OCI-M2 (cell line): ENCODE results near the gene SMARCD3.

Source experiments
- DNase-seq: peaks from one replicate; lab custom pipeline; 2025; ENCODE audit not compliant: unreplicated experiment; lab: John Stamatoyannopoulos, UW

The SMARCD3 gene

DNA sequence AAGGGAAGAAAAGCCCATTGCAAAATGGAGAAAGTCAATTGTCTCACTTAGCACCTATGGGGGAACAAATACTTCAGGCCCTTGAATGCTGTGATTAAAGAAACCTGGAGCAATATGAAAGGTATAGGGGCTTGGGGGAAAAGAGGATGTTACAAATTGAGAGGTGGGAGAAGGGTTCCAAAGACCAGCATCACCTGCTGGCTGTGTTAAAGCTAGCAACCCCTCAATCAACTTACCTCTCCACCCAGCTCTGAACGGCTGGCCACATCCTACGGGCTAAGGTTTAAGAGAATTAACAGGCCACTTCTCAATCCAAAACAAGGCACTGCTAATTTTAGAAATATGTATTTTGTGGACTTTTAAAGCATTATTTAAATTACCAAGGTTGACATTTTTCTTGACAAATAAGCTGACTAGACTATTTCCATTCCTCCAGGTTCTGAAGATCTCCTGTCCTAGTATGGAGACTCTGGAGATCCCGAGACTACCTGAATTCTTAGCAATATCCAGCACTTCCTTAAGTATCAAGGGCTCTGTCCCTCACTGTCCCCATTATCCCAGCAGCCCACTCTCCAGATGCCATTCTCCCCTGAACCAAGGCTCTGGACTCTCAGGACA is 37.2 kb downstream of the SMARCD3 start:
- no peak for DNase-seq

DNA sequence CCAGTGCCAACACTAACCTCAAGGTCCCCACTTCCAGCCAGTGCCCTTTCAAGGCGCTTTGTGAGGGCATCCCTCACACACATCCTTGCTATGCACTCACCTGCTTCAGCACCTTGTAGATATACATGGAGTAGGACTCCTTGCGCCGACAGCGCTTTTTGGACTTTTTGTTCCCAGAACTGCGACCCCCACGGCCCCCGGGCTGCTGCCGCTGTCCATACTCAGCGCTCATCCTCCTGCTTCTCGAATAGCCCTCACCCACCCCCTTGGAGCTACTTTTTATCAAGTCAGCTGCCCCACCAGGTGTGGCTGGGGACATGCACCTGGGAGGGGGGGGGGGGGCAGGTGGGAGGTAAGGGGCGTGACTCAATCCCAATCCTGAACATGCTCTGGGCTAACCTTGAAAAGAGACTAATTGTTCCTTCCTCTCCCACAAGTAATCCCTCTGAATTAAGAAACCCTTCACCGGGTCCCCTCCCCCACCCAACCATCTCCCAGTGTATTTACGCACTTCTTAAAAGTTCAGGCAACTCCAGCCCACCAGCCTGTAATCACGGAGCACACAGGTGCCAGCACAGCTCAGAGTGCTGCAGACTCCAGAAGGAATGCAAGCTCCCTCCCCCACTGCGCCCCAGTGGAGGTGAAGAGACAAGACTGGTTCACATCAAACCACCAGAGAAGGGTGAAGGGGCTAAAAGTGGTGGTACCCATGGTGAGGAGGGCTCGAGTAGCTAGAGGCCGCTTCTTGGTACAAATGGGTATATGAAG is 38.2 kb downstream of the SMARCD3 start, which contains the start of gene H2BK1:
H2BK1 (minus strand) TSS at position 402 of the 768 bp plus-strand sequence; CDS start at position 232, 170 bp downstream.
- DNase-seq = no peak

DNA sequence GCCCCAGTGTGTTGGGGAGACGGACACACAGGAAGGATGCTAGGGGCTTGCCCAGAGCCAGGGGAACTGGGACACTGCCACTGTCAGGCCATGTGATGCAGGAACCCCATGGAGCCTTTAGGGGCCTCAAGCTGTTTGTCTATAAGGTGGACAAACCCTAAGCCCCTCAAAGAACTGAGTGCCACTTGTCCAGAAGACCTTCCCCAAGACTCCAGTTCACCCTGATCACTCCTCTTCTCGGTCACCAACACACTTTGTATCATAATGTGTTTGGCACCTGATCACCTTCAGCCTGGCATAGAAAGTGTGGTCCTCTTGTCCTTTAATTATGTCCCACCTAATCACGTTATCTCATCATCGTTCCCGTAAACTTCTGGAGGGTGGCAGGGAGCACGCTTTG is 38.9 kb downstream of the SMARCD3 start:
- DNase-seq = no peak

DNA sequence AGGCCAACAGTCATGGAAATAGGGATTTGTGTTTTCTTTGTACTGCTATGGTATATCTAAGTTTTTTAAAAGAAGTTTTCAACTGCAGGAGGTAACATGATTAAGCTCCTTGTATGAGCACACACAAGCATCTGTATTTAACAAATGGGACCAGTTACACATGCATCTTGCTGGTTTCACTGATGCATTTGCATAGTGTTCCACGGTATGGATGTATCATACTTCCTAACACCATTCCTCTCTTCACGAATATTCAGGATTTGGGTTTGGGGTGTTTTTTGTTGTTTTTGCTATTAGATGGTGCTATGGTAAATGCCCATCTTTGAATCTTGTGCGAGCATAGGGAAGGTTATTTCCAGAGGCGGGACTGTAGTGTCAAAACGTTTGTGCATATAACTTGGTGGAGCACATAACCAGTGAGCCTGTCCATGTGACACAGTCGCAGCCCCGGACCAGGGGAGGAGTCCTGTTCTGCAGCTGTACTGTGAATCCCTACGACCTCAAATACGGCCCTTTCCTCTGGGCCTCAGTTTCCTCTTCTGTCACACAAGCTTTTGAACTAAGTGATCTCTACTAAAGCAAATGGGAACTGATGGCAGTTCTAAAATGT is 40.1 kb downstream of the SMARCD3 start:
- no peak for DNase-seq

DNA sequence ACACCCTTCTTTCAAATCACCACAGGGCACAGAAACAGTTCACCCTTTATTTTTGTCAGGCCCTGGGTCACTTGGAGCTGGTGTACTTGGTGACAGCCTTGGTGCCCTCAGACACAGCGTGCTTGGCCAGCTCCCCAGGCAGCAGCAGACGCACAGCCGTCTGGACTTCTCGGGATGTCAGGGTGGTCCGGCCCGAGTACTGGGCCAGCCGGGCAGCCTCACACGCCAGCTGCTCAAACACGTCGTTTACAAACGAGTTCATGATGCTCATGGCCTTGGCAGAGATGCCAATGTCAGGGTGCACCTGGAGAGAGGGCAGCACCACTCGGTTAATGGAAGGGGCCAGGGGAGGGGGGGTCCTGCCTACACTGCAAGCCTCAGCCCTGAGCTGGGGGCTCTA is 40.7 kb downstream of the SMARCD3 start:
- DNase-seq = no peak

DNA sequence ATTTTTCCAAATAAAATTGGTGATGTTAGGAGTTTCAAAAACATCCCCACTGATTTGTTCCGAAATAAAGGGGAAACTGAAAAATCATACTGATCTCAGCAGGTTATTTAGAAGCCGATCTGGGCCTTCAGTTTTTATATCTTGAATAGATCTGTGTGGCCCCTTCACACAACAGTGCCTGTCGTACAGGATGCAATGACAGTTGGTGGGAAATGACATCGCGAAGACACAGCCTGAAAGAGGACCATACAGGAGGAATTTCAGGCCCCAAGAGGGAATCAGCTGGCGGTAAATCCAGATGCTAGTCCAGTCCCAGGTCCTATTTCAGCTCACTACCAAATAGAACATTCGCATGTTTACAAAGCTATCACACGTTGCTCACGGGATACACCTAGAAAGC is 41.2 kb downstream of the SMARCD3 start:
- DNase-seq = no peak

DNA sequence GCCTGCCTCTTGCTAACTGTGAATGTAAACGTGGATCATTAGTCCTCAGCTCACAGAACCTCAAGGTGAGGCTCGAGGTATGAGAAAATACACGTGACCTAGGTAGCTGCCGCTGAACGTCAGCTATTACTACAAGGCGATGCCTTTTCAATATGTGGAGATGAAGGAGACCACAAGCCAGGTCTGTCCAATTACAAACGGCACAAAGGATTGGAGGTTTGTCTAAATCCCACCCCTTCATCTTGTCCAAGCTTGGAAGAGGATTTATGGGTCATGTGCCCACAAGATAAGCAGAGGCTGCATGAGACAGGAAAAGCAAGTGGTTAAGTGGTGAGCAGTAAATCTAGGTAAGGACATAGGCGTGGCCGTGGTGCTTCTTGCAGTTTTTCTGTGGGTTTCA is 41.6 kb downstream of the SMARCD3 start:
- no peak for DNase-seq

DNA sequence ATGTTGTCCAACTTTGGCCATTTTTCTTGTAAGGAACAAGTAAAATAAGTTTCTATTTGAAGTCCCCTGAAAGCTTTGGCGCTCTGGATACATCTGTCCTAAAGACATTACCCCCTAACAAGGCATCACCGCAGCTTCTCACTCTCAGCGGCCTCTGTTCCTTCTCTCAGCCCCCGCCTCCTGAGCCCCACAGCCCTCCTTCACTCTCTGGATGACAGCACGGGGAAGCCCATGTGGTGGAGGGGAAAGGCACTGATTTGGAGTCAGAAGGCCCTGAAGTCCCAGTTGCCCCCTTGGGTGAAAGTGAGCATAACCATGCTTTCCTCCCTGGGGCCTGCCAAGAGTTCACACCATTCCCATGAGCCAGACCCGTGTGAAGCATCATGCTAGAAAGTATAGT is 42.8 kb downstream of the SMARCD3 start:
- no peak for DNase-seq

DNA sequence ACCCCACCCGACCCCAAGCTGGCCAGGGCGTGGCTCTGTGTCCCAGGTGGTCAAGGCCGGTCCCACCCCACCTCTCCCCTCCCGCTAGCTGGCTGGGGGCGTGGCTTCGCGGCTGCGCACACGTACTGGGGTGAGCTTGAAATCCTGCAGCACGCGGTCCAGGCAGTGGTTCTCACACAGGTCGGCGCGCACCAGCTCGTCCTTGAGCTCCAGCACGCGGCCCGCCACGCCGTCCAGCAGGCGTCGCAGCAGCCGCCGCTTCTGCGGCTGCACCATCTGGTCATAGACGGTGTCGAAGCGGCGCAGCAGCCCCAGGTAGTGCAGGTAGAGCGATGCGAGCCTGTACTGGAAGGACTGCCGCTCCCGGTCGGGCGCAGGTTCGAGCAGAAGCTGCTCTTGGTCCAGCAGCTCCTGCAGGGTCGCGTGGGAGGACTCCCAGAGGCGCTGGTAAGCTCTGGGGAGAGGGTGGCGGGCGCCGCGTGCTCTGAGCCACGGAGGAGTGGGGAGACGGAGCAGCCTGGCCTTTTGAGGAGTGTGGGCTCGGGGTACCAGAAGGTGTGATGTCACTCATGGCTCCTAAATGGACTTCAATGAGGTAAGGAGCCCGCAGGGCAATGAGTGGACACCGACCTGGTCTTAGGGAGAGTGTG is 44.0 kb downstream of the SMARCD3 start:
- no peak for DNase-seq

DNA sequence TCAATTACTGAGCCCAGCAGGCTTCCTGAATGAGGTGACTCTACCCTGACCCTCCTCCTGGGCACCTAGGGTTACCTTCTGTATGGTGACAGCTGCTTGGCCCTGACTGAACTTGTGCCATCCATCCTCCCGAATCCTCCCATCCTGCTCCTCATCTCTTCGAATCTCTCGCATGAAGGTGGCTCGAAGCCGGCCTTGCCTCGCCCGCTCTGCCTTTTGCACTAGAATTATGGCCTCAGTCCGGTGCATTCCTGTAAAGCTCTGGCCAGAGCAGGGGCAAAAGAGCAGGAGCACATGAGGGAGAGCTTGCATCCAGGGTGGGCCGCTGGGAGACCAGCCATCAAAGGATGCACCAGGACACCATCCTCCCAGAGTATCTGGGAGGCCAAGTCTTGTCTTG is 45.7 kb downstream of the SMARCD3 start:
- DNase-seq = no peak

DNA sequence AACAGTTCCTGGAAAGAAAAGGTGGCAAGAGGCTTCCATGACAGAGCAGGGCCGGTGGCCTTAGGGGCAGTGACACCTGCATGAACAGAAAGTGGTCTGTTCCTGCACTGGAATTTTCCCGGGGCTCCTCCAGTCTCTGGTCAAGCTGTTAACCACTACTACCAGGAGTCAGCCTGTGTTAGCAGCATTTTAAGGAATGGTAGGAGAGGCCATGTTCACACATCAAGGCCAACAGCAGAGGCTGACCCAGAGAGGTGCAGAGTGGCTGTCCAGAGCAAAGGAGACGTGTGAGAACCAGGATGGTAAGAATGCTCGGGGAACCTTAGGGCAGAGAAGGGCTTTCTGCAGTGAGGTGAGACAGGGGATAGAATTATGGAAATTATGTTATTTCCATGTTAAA is 46.7 kb downstream of the SMARCD3 start:
- DNase-seq = no peak

DNA sequence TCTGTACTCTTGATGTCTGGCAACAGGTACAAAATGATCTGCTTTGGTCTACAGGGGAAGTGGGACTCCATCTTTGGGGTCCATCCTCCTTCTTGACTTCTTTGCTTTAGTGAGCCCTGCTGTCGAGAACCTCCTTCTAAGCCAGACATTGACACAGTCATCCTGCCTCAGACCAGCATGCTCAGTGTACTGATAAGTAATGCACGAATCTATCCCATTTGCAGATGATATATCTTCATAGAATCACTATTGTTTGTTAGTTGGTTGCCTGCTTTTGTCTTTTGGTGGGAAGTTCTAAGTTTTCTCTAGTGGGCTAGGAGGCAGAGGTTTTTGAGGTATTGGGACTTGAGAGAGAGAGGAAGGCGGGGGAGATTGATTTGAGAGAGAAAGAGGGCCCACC is 47.1 kb downstream of the SMARCD3 start:
- no peak for DNase-seq

DNA sequence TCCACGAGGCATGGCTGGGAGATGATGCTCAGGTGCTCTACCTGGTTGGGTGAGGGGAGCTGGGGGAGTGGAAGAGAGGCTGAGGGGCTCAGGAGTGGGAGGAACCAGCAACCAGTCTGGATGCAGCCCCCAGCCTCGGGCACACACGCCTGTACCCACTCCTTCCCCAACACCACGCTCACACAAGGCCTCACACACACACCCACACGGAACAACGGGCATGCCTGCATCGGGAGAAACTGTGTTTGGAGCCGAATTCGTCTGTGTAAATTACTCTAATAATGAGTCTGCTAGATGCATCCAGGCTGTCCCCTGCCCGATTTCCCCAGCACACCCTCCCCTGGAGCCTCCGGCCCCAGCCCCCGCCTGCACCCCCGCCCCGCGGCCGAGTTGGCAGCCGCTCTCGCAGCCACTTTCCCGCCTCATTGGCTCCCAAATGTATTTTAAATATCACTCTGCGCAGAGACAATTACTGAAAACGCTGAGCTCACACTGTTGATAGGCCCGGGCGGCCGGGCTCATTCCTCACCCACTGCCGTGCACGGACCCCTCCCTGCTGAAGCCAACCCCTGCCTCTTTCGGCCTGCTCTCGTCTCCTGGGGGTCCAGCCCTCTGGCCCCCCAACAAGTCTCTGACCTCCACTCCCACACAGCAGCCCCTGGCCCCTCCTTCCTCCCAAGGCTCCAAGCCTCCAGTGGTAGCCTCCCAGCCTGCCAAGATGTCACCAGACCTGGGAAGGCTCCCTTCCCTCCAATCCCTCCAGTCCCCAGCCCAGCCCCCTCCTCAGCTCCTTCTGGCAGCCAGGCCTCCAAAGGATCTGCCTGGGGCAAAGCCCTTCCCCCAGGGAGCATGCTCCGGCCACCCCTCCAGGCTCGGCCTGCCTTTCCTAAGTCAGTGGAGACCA is 49.3 kb downstream of the SMARCD3 start:
- DNase-seq = no peak

DNA sequence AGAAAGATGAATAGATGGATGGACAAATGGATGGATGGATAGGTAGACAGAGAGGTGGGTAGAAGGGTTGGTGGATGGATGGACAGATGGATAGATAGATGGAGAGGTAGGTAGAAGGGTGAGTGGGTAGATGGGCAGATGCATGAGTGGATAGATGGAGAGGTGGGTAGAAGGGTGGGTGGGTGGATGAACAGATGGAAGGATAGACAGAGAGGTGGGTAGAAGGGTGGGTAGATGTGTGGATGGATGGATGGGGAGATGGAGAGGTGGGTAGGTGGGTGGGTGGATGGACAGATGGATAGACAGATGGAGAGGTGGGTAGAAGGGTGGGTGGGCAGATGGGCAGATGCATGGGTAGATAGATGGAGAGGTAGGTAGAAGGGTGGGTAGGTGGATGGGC is 50.6 kb downstream of the SMARCD3 start:
- no peak for DNase-seq

DNA sequence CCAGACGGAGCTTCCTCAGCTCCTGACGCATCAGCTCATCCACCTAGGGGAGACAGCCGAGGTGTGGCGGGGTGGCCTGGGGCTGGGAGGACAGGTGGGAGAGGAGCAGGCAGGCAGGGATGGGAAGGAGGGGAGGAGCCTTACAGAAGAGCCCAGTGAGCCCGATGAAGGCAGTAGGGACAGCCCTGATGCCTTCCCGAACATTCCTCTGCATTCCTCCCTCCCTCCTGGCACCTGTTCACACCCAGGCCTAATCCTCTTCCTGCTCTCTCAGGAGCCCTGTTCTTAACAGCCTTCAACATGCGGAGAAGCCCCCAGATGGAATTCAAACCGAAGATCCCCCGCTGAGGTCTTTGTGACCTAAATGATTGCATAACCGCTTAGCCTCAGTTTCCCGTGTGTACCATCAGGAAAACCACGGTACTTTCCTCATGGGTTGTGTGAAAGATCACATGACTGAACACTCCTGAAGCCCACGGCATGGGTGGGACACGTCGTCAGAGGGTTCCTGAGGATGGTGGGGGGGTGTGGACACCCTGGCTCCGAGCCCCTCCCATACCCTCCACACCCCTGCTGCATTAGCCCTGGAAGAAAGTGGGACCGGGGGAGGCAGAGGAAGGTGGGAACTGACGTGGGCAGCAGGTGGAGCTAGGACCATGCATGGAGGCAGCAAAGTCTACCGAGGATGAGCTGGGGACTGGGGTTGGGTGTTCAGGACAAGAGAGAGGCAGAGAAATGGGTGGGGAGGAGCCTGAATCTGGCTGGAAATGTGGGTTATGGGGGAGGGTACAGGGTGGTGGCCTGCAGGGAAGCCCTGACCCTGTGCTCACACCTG is 52.7 kb downstream of the SMARCD3 start:
- no peak for DNase-seq

DNA sequence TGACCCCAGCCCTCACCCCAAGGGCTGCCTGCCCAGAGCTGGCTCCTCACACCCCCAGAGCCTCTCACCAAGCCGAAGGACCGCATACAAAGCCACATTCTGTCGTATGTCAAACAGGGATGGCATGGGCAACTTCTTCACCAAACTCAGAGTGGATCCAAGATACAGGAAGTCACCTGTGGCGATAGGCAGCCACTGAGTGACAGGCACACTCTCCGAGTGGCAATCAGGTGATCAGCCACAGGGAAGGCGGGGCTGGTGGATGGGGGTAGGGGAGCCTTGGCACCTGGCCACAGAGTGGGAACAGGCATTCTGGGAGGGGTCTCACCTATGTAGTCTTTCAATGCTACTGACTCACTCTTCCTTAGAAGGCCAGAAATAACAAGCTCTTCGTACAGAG is 54.3 kb downstream of the SMARCD3 start:
- no peak for DNase-seq

DNA sequence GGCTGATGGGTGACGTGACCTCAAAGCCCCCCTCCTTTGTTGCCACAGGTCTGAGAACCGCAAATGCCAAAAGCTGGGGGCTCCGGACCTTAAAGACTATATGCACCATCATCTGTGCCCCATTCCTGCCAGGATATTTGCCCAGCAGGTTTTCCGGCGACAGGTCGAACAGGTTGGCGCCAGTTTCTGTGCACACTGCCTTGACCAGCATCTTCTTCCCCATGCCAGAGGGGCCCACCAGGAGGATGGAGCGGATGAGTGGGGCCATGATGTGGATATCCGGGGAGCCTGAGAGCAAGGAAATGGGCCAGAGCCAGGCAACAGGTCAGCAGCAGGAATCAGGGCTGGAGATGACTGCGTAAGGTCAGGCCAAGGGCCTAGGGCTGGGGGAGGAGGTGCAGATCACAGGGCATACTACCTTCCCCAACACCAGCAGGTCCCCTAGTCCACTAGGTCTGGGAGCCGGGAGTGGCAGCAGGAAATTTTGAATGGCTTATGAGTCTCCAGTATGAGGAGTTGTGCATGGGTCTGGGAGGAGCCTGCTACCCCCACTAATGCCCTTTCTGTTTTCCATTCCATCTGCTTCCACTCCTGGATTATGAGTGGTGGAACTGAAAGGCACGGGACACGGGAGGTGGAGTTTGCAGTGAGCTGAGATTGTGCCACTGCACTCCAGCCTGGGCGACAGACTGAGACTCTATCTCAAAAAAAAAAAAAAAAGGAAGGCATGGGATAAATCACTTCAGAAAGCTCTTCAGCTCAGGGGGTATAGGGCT is 55.1 kb downstream of the SMARCD3 start:
- no peak for DNase-seq

DNA sequence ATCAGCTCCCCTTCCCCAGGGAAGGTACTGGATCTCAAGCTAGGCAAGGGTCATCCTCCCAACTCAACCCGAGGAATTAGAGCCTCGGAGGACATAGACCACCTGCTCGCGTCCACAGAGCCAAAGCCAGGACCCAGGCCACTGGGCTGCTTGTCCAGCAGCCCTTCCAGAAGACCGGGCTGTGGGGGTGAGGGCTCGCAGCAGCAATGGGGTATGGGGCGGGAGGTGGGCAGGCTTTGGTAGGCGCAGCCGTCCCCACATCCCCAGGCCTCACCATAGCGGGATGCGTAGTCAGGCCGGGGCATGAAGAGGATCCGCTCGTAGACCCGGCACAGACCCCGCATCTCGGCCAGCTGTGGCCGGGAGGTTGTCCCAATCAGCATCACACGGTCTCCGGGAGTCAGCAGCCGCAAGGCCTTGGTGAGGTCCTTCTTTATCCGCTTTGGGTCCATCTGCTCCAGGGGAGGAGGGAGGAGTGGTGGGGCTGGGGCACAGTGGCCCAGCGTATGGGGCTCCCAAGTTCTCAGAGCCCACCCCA is 56.4 kb downstream of the SMARCD3 start:
- no peak for DNase-seq

DNA sequence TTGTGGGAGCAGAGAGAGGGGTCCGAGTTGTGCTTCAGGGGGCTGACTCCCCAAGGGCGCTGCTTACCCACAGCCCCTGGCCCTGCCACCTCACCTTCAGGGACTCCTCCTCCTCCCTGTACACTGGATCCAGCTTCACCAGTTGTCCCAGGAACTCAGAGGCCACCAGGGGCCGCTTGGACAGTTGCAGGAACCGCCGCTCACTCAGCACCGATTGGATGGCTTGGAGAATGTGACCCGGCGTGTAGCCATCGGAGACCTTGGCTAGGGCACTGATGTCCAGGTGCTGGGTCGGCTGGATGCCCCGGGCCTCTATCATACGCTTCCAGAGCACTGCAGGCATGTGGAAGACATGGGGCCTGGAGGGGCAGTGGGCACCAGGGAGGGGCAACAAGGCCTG is 57.0 kb downstream of the SMARCD3 start:
- DNase-seq = no peak
